Smooth muscle cell (in vitro differentiated cells): ENCODE data around the gene RILPL1. TPM values are rescaled to one million over a fixed set of nuclear protein-coding genes. Genes with fewer than 3 reads are reported as not detected.

Source experiments
- DNase-seq: peaks from one replicate; lab custom pipeline; 2025; ENCODE audit not compliant: unreplicated experiment; lab: John Stamatoyannopoulos, UW
- H2AFZ ChIP-seq: fragments of 200-600 bp; sonication (generic); 2 replicates; pipeline ENCODE4 v1.6.0; 2016; ENCODE audit warnings: antibody characterized with exemption, low read depth, mild to moderate bottlenecking
- H3F3A ChIP-seq: fragments of 200-600 bp; sonication (generic); 2 replicates; pipeline ENCODE4 v1.6.0; 2017; ENCODE audit warnings: antibody characterized with exemption, low read depth
- H3K27ac ChIP-seq: fragments of 200-600 bp; sonication (generic); 2 replicates; pipeline ENCODE4 v1.5.1; 2016; ENCODE audit warnings: low read depth, mild to moderate bottlenecking
- H3K27me3 ChIP-seq: fragments of 200-600 bp; sonication (generic); 2 replicates; pipeline ENCODE4 v1.6.1; 2016; ENCODE audit warnings: low read depth, mild to moderate bottlenecking
- H3K36me3 ChIP-seq: fragments of 200-600 bp; sonication (generic); 2 replicates; pipeline ENCODE4 v1.5.1; 2016; ENCODE audit warnings: low read depth
- H3K4me1 ChIP-seq: fragments of 200-600 bp; sonication (generic); 2 replicates; pipeline ENCODE4 v1.5.1; 2016; ENCODE audit warnings: low read depth
- H3K4me2 ChIP-seq: fragments of 200-600 bp; sonication (generic); 2 replicates; pipeline ENCODE4 v1.6.0; 2016; ENCODE audit warnings: mild to moderate bottlenecking
- H3K4me3 ChIP-seq: fragments of 200-600 bp; sonication (generic); 2 replicates; pipeline ENCODE4 v1.5.1; 2016; ENCODE audit warnings: mild to moderate bottlenecking
- H3K79me2 ChIP-seq: fragments of 200-600 bp; sonication (generic); 2 replicates; pipeline ENCODE4 v1.6.0; 2016; ENCODE audit warnings: low read depth, mild to moderate bottlenecking
- H3K9ac ChIP-seq: fragments of 200-600 bp; sonication (generic); 2 replicates; pipeline ENCODE4 v1.6.0; 2016; ENCODE audit warnings: low read depth
- H3K9me3 ChIP-seq: fragments of 200-600 bp; sonication (generic); replicated peaks from 2 replicates; pipeline ENCODE4 v1.5.1; 2016; ENCODE audit warnings: low read depth
- H4K20me1 ChIP-seq: fragments of 200-600 bp; sonication (generic); 2 replicates; pipeline ENCODE4 v1.6.0; 2016; ENCODE audit warnings: low read depth
- CTCF ChIP-seq: fragments of 200-600 bp; sonication (generic); IDR thresholded peaks from 2 replicates; pipeline ENCODE4 v1.5.1; 2017; ENCODE audit warnings: borderline replicate concordance, mild to moderate bottlenecking, antibody characterized with exemption; ENCODE audit not compliant: insufficient read depth, poor library complexity, severe bottlenecking
- WGBS: methylation state at CpG from one replicate; pipeline ENCODE4 v1.1.7; 2016; ENCODE audit warnings: low lambda C conversion rate; 5-methylcytosine and 5-hydroxymethylcytosine counted together
- polyA plus RNA-seq: library from polyadenylated mRNA; unstranded; fragments of >200 nt; fragmentation: Nextera tagmentation; extraction: Ambion mirVana; gene quantifications from 2 replicates; pipeline ENCODE4 v1.2.1, GENCODE V29; 2016
- total RNA-seq: library from RNA; depleted of rRNA; stranded (reverse); fragments of >200 nt; gene quantifications from 2 replicates; pipeline ENCODE4 v1.2.3, GENCODE V29; 2014

Gene RILPL1
- total and polyA plus RNA-seq, 2 experiments from 2014 or later: 17.9 to 29.8 TPM

GRCh38 chr12:123530668-123531067 lies 2.9 kb downstream of the RILPL1 start:
- WGBS: 94% methylated on average over 5 of the region's 5 CpGs
- H3K27me3 ChIP-seq: no peaks in the 10 kb centered on the region
- no peak overlapping the region for H2AFZ ChIP-seq
- H3K27ac ChIP-seq: no peak overlapping the region
- H3K79me2 ChIP-seq: peaks cover 26% of the 10 kb centered on the region
- peaks cover 17% of the 10 kb centered on the region for H3K4me1 ChIP-seq
- H3F3A ChIP-seq: peaks cover 4% of the 10 kb centered on the region
- H3K36me3 ChIP-seq: no peaks in the 10 kb centered on the region
- no peak overlapping the region for H3K9ac ChIP-seq
- H4K20me1 ChIP-seq: no peaks in the 10 kb centered on the region
- no peak overlapping the region for H3K4me2 ChIP-seq
- no peak overlapping the region for H3K4me3 ChIP-seq
- H3K9me3 ChIP-seq: no peaks in the 10 kb centered on the region
- DNase-seq: no peak
- TF ChIP-seq CTCF: no peak

GRCh38 chr12:123529686-123530085 lies 3.8 kb downstream of the RILPL1 start:
- Histone ChIP-seq H3K27me3 (no peaks in the 10 kb centered on the region), H3K4me3 (no peak overlapping the region), H3K27ac (no peak overlapping the region), H3K9ac (no peak overlapping the region), H4K20me1 (no peaks in the 10 kb centered on the region), H3F3A (peaks cover 4% of the 10 kb centered on the region), H3K79me2 (peaks cover 26% of the 10 kb centered on the region), H3K36me3 (no peaks in the 10 kb centered on the region), H3K4me1 (peaks cover 17% of the 10 kb centered on the region), H2AFZ (no peak overlapping the region), H3K9me3 (no peaks in the 10 kb centered on the region), H3K4me2 (no peak overlapping the region)
- DNase-seq: no peak
- TF ChIP-seq CTCF: no peak
- 96% methylated on average over 3 of the region's 3 CpGs for WGBS

GRCh38 chr12:123528858-123529257 lies 4.7 kb downstream of the RILPL1 start:
- TF ChIP-seq CTCF: no peak
- no peaks in the 10 kb centered on the region for H3K36me3 ChIP-seq
- H3K9me3 ChIP-seq: no peaks in the 10 kb centered on the region
- peaks cover 13% of the 10 kb centered on the region for H3K4me1 ChIP-seq
- H3K4me2 ChIP-seq: no peak overlapping the region
- peaks cover 5% of the 10 kb centered on the region for H4K20me1 ChIP-seq
- H3K79me2 ChIP-seq: peaks cover 26% of the 10 kb centered on the region
- no peaks in the 10 kb centered on the region for H3K27me3 ChIP-seq
- no peak for DNase-seq
- peaks cover 4% of the 10 kb centered on the region for H3F3A ChIP-seq
- no peak overlapping the region for H3K4me3 ChIP-seq
- 98% methylated on average over 5 of the region's 5 CpGs for WGBS
- H3K9ac ChIP-seq: no peak overlapping the region
- H2AFZ ChIP-seq: no peak overlapping the region
- H3K27ac ChIP-seq: no peak overlapping the region

- H3K4me3 ChIP-seq: no peak overlapping the region
- H3K27me3 ChIP-seq: no peaks in the 10 kb centered on the region
- H3K9ac ChIP-seq: no peak overlapping the region
- H2AFZ ChIP-seq: no peak overlapping the region
- H3F3A ChIP-seq: no peaks in the 10 kb centered on the region
- no peaks in the 10 kb centered on the region for H3K36me3 ChIP-seq
- no peak overlapping the region for H3K27ac ChIP-seq
- 76% methylated on average over 7 of the region's 7 CpGs for WGBS
- no peak for TF ChIP-seq CTCF
- H3K9me3 ChIP-seq: no peaks in the 10 kb centered on the region
- H4K20me1 ChIP-seq: peaks cover 5% of the 10 kb centered on the region
- H3K79me2 ChIP-seq: peaks cover 10% of the 10 kb centered on the region
- no peak for DNase-seq
- no peak overlapping the region for H3K4me2 ChIP-seq
- H3K4me1 ChIP-seq: no peaks in the 10 kb centered on the region
These were observed 6.9 kb downstream of the RILPL1 start for GRCh38 chr12:123526542-123527080.
